ENCODE data around the gene C20orf202. TPM values are rescaled to one million over a fixed set of nuclear protein-coding genes. Genes with fewer than 3 reads are reported as not detected.

The C20orf202 gene
- polyA plus RNA-seq (ENCODE audit: insufficient read length), result 0.39 TPM

DNA sequence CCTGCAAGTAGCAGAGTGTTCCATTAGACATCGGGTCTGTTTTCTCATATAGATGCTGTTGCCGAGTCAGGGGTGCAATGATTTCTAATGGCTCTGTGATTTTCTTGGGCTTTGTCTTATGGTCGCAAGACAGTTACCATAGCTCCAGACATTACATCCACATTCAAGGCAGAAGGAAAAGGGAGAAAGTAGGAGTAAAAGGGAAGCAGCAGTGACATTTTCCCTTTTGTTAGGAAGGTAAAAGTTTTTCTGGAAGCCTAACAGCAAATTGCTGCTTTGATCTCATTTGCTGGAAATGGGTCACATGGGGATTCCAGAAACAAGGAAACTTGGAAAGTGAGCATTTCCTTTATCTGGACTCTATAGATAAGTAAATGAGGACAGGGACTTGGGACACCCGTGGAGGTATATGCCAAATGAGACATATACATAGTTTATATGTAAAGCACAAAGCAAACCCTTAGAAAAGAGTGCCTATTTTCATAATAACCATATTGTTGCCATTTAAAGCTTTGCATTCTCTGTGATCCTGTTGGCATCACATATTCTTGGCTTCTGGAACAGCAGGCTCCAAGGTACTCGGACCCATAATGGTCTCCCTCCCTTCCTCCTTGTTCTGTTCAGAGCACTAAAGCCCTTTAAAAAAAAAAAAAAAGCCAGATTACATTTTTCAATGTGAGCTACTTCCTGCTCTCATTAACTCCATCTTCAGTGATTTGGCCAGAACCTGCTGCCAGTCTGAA, at the start of gene C20orf202:
TSS of gene C20orf202 (plus strand) at position 693 of the 743 bp plus-strand sequence. CDS start 132 bp downstream, outside the sequence.
- DNase-seq (ENCODE audit: low read depth), result no peak

DNA sequence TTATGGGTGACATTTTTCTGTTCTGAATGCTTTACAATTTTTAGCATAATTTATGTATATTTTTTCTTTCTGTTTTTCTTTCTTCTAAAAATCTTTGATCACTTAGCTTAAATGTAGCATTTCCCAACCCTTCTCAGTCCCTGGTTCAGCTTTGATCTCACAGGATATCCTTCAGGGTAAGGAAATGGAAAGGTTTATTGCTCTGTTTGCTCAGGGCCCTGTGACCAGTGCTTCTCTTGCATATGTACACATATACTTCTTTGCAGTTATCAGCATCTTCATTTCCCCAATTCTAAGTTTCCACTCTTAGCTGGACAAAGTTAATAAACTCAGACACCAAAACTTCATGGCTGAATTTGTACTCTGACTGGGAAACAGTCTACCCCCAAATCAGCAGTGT, 49.0 kb upstream of the C20orf202 start:
- DNase-seq (ENCODE audit: low read depth), result no peak

GRCh38 chr20:1154691-1155090, 48.6 kb upstream of the C20orf202 start:
- DNase-seq (ENCODE audit: low read depth), result no peak

GRCh38 chr20:1155342-1155741, 47.9 kb upstream of the C20orf202 start:
- DNase-seq (ENCODE audit: low read depth), result no peak

GRCh38 chr20:1160496-1160895, 42.8 kb upstream of the C20orf202 start:
- DNase-seq (ENCODE audit: low read depth), result no peak

- no peak for DNase-seq (ENCODE audit: low read depth)
Observed at GRCh38 chr20:1160991-1161390, 42.3 kb upstream of the C20orf202 start.

GRCh38 chr20:1163105-1163504, 40.1 kb upstream of the C20orf202 start:
- no peak for DNase-seq (ENCODE audit: low read depth)

DNA sequence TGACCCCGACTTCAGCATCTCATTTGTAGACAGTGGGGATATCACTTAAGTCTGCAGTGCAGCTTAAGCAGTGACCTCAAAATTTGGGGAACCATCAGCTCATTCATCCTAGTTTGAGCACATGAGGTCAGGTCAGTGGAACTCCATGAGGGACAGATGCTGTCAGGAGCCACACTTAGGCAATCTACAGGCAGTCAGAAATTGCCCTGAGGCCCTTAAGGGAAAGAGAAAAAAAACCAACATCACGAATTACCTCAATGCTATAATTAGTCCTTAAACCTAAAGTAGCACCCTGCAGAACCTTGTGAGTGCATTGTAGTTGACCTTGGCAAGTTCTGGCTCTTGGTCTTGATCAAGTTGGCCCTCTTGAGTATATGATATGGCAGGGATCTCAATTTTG, 39.6 kb upstream of the C20orf202 start:
- DNase-seq (ENCODE audit: low read depth), result no peak

GRCh38 chr20:1164871-1165270, 38.4 kb upstream of the C20orf202 start:
- no peak for DNase-seq (ENCODE audit: low read depth)

- DNase-seq (ENCODE audit: low read depth), result no peak
Observed at GRCh38 chr20:1165521-1165920, 37.7 kb upstream of the C20orf202 start.

DNA sequence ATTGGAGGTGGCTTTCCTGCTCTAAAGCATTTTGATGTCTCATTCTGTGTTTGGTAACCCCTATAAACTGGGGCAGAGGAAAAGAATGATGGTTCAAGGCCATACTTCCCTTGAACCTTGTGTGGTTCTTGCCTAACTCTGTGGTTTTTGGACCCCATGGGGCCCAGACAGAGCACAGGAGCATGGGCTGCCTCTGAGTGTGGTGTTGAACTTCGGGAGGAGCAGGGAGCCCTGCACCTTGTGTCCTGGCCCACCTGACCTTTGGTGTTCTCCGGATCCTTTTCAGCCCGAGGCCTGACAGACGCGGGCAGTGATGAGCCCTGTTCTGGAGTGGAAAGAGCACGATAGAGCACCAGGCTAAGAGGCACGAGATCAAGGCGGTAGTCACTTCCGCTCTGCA, 37.3 kb upstream of the C20orf202 start:
- DNase-seq (ENCODE audit: low read depth), result no peak

- no peak for DNase-seq (ENCODE audit: low read depth)
Observed at GRCh38 chr20:1166948-1167720, 36.1 kb upstream of the C20orf202 start.

DNA sequence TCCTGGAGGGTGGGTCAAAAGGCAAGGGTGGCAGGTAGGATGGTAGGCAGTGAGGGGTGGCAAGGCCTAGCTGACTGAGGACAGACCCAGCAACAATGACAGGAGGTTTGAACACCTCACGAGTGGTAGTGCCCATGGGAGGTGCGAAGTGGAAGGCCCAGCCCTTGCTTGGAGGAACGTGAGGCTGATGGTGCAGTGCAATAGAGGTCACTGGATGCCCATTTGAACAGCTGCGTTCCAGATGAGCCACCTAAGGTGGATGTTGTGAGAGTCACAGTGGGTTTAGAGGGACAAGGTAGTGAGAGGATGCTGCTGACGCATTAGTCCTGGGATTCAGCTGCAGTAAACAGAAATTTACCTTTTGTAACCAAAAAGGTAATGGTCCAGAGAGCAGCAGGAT, 34.0 kb upstream of the C20orf202 start:
- no peak for DNase-seq (ENCODE audit: low read depth)

- no peak for DNase-seq (ENCODE audit: low read depth)
Observed at GRCh38 chr20:1171461-1172093, 31.7 kb upstream of the C20orf202 start.

DNA sequence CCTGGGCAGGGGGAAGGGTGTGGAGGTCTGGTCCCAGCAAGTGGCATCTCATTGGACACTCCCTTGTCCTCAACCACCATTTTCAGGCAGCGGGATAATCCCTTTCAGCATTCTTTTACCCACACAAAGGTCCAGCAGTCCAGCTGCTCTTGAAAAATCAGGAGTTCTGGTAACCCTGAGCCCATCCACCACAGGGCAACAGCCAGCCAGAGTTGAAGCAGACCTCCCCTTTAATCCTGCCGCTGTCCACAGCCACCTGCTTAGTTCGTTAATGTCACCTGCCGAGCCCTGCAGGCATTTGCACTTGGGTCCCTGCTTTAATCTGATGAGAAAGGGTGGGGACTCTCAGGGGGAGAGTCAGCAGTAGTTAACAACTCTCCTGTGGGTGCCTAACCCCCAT, 29.6 kb upstream of the C20orf202 start:
- DNase-seq (ENCODE audit: low read depth), result no peak

- no peak for DNase-seq (ENCODE audit: low read depth)
Observed at GRCh38 chr20:1174787-1175186, 28.5 kb upstream of the C20orf202 start.

- no peak for DNase-seq (ENCODE audit: low read depth)
Observed at GRCh38 chr20:1177680-1178079, 25.6 kb upstream of the C20orf202 start.

GRCh38 chr20:1178103-1178502, 25.2 kb upstream of the C20orf202 start:
- DNase-seq (ENCODE audit: low read depth), result no peak

DNA sequence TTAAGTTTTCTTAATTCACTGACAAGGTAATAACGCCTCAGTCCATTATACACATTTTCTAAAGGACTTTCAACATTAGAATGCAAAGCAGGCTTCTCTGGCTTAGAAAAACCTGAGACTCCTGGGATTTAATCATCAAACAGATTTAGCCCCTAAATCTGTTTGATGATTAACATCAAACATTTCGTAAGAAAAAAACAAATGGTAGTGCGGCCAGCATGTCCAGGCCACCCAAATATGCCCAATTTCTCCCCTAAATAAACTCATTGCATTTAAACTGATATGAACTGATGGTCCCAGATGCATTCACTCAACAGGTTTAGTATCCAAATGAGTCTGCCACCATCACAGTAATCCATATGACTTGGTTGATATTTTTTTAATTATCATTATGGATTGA, 24.6 kb upstream of the C20orf202 start:
- DNase-seq (ENCODE audit: low read depth), result no peak

- DNase-seq (ENCODE audit: low read depth), result no peak
Observed at GRCh38 chr20:1180949-1181348, 22.3 kb upstream of the C20orf202 start.

GRCh38 chr20:1182106-1182505, 21.1 kb upstream of the C20orf202 start:
- no peak for DNase-seq (ENCODE audit: low read depth)

DNA sequence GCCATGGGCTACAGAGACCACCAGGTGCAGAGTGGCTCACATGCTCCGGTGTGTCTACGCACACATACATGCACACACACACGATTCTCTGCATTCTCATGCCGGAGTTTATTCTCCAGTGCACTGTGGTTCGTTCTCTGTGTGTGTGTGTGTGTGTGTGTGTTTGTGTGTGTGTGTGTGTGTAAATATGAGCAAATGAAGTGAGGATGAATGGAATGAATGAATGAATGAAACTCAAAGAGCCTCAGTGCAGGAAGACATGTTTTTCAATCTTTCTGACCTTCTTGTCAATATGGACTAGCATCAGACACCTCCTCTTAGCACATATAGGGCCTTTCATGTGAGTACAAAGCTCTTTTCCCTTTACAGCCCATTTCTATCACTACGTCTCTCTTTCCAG, 20.1 kb upstream of the C20orf202 start:
- DNase-seq (ENCODE audit: low read depth), result no peak

GRCh38 chr20:1184260-1184637, 19.0 kb upstream of the C20orf202 start:
- no peak for DNase-seq (ENCODE audit: low read depth)

All from forelimb muscle (tissue), 1 donor.